ENCODE results near the gene SHLD1. TPM values are rescaled to one million over a fixed set of nuclear protein-coding genes. Genes with fewer than 3 reads are reported as not detected.

Gene SHLD1
- total and polyA plus RNA-seq, 7 donors = 0.99 to 18.7 (median 5.4) TPM

DNA sequence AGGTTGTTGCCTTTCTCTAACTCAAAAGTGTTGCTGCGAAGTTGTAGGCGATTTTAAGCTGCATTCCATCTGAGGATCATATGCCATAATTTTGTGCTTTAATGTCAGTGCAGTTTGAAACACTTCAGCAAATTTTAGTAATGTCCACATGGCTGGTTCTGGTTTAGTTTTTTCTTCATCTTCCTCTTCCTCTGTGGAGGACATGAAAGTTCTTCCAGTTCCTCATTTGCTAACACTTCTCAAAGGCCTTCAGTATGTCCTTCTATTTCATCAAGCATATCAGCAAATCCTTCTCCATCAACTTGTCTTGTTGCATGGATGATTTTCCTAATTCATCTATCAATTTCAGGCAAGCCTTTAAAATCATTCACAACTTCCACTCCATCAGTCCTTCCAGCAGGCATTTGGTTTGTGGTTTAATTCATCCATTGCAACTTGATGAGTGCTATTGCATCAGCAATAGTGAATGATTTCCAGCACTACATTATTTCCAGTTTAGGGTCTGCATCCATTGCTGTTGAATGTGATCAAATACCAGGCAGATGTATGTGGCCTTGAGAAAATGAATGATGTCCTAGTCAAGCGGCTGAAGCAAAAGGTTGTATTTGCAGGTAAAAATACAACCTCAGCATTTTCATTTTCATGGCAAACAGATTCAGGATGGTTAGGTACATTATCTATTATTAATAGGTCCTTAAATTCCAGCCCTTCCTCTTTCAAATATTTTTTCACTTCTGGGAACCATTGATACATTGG, 20.2 kb downstream of the SHLD1 start:
- intact Hi-C loops (cut with DNase I) = no loop called here

DNA sequence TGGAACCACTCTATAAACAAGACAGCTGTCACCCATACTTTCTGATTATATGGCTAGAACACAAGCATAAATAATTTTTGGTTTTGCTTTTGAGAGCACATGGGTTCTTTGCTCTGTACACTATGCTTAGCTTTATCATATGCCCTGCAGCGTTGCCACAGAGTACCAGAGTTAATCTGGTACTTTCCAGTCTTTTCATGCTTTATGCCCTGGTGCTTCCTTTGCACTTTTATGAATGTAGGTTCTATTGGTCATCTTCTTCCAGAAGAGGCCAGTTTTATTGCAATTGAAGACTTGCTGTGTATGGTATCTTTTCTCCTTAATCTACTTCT, 20.8 kb downstream of the SHLD1 start:
- no peak for DNase-seq
- Histone ChIP-seq H3K9me3 (no peaks in the 10 kb centered on the region), H3K4me3 (no peak overlapping the region), H3K27ac (no peak overlapping the region), H3K4me1 (no peaks in the 10 kb centered on the region), H3K27me3 (no peaks in the 10 kb centered on the region), H3K36me3 (peaks cover 0 to 24% (median 0%) of the 10 kb centered on the region in 4 donors)
- TF ChIP-seq EP300 (IDR thresholded peaks at IDR 0.05) (no peak), POLR2A (IDR thresholded peaks at IDR 0.05) (no peak), POLR2AphosphoS5 (IDR thresholded peaks at IDR 0.05) (no peak)
- TF ChIP-seq, protein P1, sequence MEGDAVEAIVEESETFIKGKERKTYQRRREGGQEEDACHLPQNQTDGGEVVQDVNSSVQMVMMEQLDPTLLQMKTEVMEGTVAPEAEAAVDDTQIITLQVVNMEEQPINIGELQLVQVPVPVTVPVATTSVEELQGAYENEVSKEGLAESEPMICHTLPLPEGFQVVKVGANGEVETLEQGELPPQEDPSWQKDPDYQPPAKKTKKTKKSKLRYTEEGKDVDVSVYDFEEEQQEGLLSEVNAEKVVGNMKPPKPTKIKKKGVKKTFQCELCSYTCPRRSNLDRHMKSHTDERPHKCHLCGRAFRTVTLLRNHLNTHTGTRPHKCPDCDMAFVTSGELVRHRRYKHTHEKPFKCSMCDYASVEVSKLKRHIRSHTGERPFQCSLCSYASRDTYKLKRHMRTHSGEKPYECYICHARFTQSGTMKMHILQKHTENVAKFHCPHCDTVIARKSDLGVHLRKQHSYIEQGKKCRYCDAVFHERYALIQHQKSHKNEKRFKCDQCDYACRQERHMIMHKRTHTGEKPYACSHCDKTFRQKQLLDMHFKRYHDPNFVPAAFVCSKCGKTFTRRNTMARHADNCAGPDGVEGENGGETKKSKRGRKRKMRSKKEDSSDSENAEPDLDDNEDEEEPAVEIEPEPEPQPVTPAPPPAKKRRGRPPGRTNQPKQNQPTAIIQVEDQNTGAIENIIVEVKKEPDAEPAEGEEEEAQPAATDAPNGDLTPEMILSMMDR (IDR thresholded peaks at IDR 0.05) = no peak
- intact Hi-C loops (cut with DNase I) = no loop called here
- WGBS, 2 donors = 69 to 93% methylated on average over 1 of the region's 1 CpG

More for the DNA sequence above, 20.2 kb downstream of the SHLD1 start:
- Histone ChIP-seq H3K36me3 (peaks cover 0 to 23% (median 0%) of the 10 kb centered on the region in 4 donors), H3K9me3 (no peaks in the 10 kb centered on the region), H3K27me3 (no peaks in the 10 kb centered on the region), H3K4me3 (no peak overlapping the region), H3K27ac (no peak overlapping the region), H3K4me1 (no peaks in the 10 kb centered on the region)
- WGBS, 2 donors = 91 to 96% methylated on average over 3 of the region's 3 CpGs
- TF ChIP-seq, protein P1 (IDR thresholded peaks at IDR 0.05) = no peak
- TF ChIP-seq POLR2A (IDR thresholded peaks at IDR 0.05) (no peak), POLR2AphosphoS5 (IDR thresholded peaks at IDR 0.05) (no peak), EP300 (IDR thresholded peaks at IDR 0.05) (no peak)
- DNase-seq = no peak

DNA sequence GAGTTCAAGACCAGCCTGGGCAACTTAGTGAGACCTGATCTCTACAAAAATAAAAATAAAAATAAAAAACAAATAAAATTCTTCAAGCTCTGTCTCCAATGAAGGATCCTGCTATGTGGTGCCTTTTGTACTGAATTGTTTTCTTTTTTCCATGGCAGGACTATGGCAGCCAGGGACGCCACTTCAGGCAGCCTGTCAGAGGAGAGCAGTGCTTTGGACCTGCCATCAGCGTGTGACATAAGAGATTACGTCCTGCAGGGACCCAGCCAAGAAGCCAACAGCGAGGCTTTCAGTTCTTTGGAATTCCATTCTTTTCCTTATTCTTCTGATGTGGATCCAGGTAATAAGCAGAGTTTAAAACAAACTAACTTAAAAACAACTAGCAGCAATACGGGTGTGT, 22.5 kb downstream of the SHLD1 start:
- H3K9me3 ChIP-seq = no peaks in the 10 kb centered on the region
- no peak overlapping the region for H3K27ac ChIP-seq
- TF ChIP-seq, protein P1 (IDR thresholded peaks at IDR 0.05) = no peak
- no peak for TF ChIP-seq EP300 (IDR thresholded peaks at IDR 0.05)
- no peak for TF ChIP-seq POLR2AphosphoS5 (IDR thresholded peaks at IDR 0.05)
- no peak for TF ChIP-seq POLR2A (IDR thresholded peaks at IDR 0.05)
- no peaks in the 10 kb centered on the region for H3K4me1 ChIP-seq
- no peak overlapping the region for H3K4me3 ChIP-seq
- no peak for DNase-seq
- intact Hi-C loops (cut with DNase I) = no loop called here
- H3K27me3 ChIP-seq = no peaks in the 10 kb centered on the region
- 79 to 86% methylated on average over 5 of the region's 5 CpGs for WGBS, 2 donors
- H3K36me3 ChIP-seq = peaks cover 0 to 41% (median 2%) of the 10 kb centered on the region in 4 donors

DNA sequence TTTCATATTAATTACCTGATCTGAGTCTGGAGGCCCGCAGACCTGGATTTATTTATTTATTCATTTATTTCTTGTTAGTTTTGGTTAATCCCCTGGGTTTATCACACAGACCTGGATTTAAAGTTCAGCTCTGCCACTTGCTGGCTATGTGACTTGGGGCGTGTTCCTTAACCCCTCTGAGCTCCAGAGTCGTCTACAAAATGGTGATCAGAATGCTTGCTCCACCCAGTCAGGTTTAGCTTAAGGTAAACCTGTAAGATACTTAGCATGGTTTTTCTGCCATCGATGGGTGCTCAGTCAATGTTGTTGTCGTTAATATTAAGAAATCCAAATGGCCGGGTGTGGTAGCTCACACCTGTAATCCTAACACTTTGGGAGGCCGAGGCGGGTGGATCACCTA, 23.4 kb downstream of the SHLD1 start:
- Histone ChIP-seq H3K36me3 (peaks cover 0 to 41% (median 2%) of the 10 kb centered on the region in 4 donors), H3K4me1 (no peaks in the 10 kb centered on the region), H3K27me3 (no peaks in the 10 kb centered on the region), H3K4me3 (no peak overlapping the region), H3K9me3 (no peaks in the 10 kb centered on the region), H3K27ac (no peak overlapping the region)
- intact Hi-C loops (cut with DNase I) = no loop called here
- whole genome bisulfite sequencing, 2 donors = 93 to 95% methylated on average over 8 of the region's 8 CpGs
- no peak for DNase-seq
- TF ChIP-seq POLR2AphosphoS5 (IDR thresholded peaks at IDR 0.05) = no peak
- no peak for TF ChIP-seq EP300 (IDR thresholded peaks at IDR 0.05)
- TF ChIP-seq, protein P1 (IDR thresholded peaks at IDR 0.05) = no peak
- no peak for TF ChIP-seq POLR2A (IDR thresholded peaks at IDR 0.05)

Measured in sigmoid colon (tissue), 7 donors.